ENCODE measurements around the gene EPB41L3.

Gene EPB41L3

DNA sequence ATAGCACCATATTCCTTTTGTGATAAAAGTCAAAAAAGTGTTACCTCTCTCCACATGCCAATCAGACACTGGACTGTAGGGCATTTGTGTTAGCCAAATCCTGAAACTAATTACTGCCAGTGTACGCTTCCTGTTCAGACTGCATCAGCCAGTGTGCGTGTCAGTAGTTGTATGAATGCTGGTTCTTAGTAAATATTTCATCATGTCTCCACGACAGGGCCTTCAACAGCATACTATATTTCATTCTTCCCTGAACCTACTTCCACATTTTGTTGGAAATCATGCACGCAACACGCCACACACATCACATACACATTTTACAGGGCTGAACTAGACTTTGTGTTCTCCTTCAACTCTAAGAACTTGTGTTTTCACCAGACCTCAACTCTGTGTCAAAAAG, 77.5 kb downstream of the EPB41L3 start:
- DNase-seq (ENCODE audit: low spot score in 2 of 2), result no peak
- ATAC-seq (ENCODE audit: low read depth), result no peak
- Mint-ChIP-seq H3K27me3 (peaks cover 14% of the 10 kb centered on the region), H3K27ac (no peak overlapping the region), H3K4me3 (no peak overlapping the region), H3K4me1 (no peaks in the 10 kb centered on the region), H3K9me3 (no peaks in the 10 kb centered on the region), H3K36me3 (no peaks in the 10 kb centered on the region)

- no peak overlapping the region for H3K27ac Mint-ChIP-seq
- H3K27me3 Mint-ChIP-seq, result peaks cover 14% of the 10 kb centered on the region
- no peaks in the 10 kb centered on the region for H3K4me1 Mint-ChIP-seq
- DNase-seq (ENCODE audit: low spot score in 2 of 2), result no peak
- no peaks in the 10 kb centered on the region for H3K36me3 Mint-ChIP-seq
- no peaks in the 10 kb centered on the region for H3K9me3 Mint-ChIP-seq
- no peak for ATAC-seq (ENCODE audit: low read depth)
- H3K4me3 Mint-ChIP-seq, result no peak overlapping the region
Measured at GRCh38 chr18:5464251-5464650, 79.5 kb downstream of the EPB41L3 start.

DNA sequence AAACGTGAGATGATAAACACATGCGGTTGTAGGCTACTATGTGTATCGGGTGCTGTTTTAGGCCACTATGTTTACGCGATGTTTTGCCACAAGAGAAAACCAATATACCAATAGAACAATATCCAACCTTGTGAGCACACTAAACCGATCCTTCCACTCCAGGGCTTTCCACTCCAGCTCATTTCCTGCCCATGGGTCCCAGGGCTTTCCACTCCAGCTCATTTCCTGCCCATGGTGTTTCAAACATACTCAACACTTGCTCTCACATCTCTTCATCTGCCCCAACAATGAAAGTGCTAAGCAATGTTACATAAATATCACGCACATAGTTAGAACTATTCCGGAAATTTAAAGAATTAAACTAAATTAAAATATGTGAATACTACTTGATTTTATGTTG, 80.0 kb downstream of the EPB41L3 start:
- H3K27ac Mint-ChIP-seq, result no peak overlapping the region
- H3K4me1 Mint-ChIP-seq, result no peaks in the 10 kb centered on the region

GRCh38 chr18:5463390-5463789, 80.4 kb downstream of the EPB41L3 start:
- Mint-ChIP-seq H3K36me3 (no peaks in the 10 kb centered on the region), H3K27ac (no peak overlapping the region), H3K27me3 (peaks cover 14% of the 10 kb centered on the region), H3K4me3 (no peak overlapping the region), H3K9me3 (no peaks in the 10 kb centered on the region), H3K4me1 (no peaks in the 10 kb centered on the region)
- no peak for DNase-seq (ENCODE audit: low spot score in 2 of 2)
- no peak for ATAC-seq (ENCODE audit: low read depth)

More for the DNA sequence above, 80.0 kb downstream of the EPB41L3 start:
- ATAC-seq (ENCODE audit: low read depth) (no peak), DNase-seq (ENCODE audit: low spot score in 2 of 2) (no peak)
- Mint-ChIP-seq H3K27me3 (peaks cover 14% of the 10 kb centered on the region), H3K4me3 (no peak overlapping the region), H3K9me3 (no peaks in the 10 kb centered on the region), H3K36me3 (no peaks in the 10 kb centered on the region)

DNA sequence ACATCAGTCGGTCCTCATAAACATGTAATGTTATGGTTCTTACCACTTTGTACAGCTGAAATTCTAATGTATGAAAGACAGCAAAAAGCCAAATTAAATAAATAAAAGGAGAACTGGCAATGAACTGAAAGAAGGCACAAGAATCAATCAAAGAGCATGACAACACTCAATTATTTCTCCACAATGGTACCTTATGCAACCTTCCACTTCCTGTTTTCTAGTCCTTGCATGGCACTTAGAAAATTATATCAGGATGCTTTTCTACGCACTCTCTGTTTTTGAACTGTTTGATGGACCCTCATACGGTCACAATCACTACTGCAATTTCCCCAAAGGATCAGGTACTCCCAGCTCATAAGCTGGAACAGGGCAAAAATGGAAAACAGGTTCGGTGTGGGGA, 81.6 kb downstream of the EPB41L3 start:
- no peaks in the 10 kb centered on the region for H3K36me3 Mint-ChIP-seq
- no peak overlapping the region for H3K4me3 Mint-ChIP-seq
- H3K27me3 Mint-ChIP-seq, result peaks cover 14% of the 10 kb centered on the region
- DNase-seq (ENCODE audit: low spot score in 2 of 2), result no peak
- H3K27ac Mint-ChIP-seq, result no peak overlapping the region
- no peaks in the 10 kb centered on the region for H3K9me3 Mint-ChIP-seq
- ATAC-seq (ENCODE audit: low read depth), result no peak
- H3K4me1 Mint-ChIP-seq, result no peaks in the 10 kb centered on the region

GRCh38 chr18:5461041-5461440, 82.8 kb downstream of the EPB41L3 start:
- Mint-ChIP-seq H3K4me3 (no peak overlapping the region), H3K27ac (no peak overlapping the region), H3K27me3 (peaks cover 12% of the 10 kb centered on the region), H3K36me3 (no peaks in the 10 kb centered on the region), H3K9me3 (no peaks in the 10 kb centered on the region), H3K4me1 (no peaks in the 10 kb centered on the region)
- no peak for ATAC-seq (ENCODE audit: low read depth)
- no peak for DNase-seq (ENCODE audit: low spot score in 2 of 2)

- H3K27ac Mint-ChIP-seq, result no peak overlapping the region
- no peak overlapping the region for H3K4me3 Mint-ChIP-seq
- no peaks in the 10 kb centered on the region for H3K36me3 Mint-ChIP-seq
- peaks cover 3% of the 10 kb centered on the region for H3K4me1 Mint-ChIP-seq
- ATAC-seq (ENCODE audit: low read depth) (no peak), DNase-seq (ENCODE audit: low spot score in 2 of 2) (no peak)
- no peaks in the 10 kb centered on the region for H3K27me3 Mint-ChIP-seq
- no peaks in the 10 kb centered on the region for H3K9me3 Mint-ChIP-seq
Measured at GRCh38 chr18:5457462-5457957, 86.3 kb downstream of the EPB41L3 start.

- Mint-ChIP-seq H3K4me3 (peak overlapping the region; percentile 69), H3K4me1 (peaks cover 3% of the 10 kb centered on the region), H3K27me3 (no peaks in the 10 kb centered on the region), H3K9me3 (no peaks in the 10 kb centered on the region), H3K27ac (no peak overlapping the region), H3K36me3 (no peaks in the 10 kb centered on the region)
- no peak for DNase-seq (ENCODE audit: low spot score in 2 of 2)
- ATAC-seq (ENCODE audit: low read depth), result peak; percentile 56
Measured at GRCh38 chr18:5456577-5457461, 87.0 kb downstream of the EPB41L3 start.

GRCh38 chr18:5455674-5456073, 88.1 kb downstream of the EPB41L3 start:
- Mint-ChIP-seq H3K4me3 (no peak overlapping the region), H3K4me1 (peaks cover 3% of the 10 kb centered on the region), H3K27ac (no peak overlapping the region), H3K9me3 (no peaks in the 10 kb centered on the region), H3K27me3 (no peaks in the 10 kb centered on the region), H3K36me3 (no peaks in the 10 kb centered on the region)
- ATAC-seq (ENCODE audit: low read depth), result peak; percentile 19
- no peak for DNase-seq (ENCODE audit: low spot score in 2 of 2)

DNA sequence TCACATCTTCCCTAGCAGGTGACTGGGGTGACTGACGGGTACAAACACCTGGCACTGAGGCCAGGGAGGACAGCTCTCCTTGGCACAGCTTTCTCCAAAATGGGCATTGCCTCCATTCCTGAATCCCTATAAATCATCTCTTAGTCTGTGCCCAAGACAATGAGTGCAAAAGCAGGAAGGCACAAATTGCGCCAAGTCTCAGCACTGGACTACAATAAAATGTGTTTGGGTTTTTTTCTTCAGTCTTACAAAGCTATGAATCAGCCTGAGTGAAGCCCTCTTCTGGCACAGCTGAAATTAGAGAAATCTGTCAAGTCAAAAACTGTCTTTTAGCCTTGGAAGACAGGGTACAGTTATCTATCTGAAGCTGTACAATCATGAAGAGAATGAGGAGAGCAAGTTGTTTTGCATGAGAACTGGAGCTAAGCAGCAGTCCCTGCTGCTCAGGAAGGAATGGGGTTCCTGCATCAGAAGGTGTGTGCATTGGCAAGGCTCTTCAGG, 90.8 kb downstream of the EPB41L3 start:
- H3K4me1 Mint-ChIP-seq, result peaks cover 7% of the 10 kb centered on the region
- no peak overlapping the region for H3K27ac Mint-ChIP-seq
- H3K27me3 Mint-ChIP-seq, result no peaks in the 10 kb centered on the region
- no peak for ATAC-seq (ENCODE audit: low read depth)
- no peaks in the 10 kb centered on the region for H3K36me3 Mint-ChIP-seq
- no peak for DNase-seq (ENCODE audit: low spot score in 2 of 2)
- H3K9me3 Mint-ChIP-seq, result no peaks in the 10 kb centered on the region
- H3K4me3 Mint-ChIP-seq, result no peak overlapping the region

DNA sequence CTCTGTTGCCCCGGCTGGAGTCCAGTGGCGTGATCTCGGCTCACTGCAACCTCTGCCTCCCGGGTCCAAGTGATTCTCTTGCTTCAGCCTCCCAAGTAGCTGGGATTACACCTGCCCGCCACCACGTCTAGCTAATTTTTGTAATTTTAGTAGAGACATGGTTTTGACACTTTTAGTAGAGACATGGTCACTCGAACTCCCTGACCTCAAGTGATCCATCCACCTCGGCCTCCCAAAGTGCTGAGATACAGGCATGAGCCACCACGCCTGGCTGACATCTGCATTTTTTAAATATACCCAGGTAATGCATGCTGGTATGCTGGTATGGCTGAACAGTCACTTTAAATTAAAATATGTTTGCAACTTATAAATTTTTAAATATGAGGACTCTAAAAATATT, 91.9 kb downstream of the EPB41L3 start:
- no peaks in the 10 kb centered on the region for H3K36me3 Mint-ChIP-seq
- peaks cover 7% of the 10 kb centered on the region for H3K4me1 Mint-ChIP-seq
- no peak overlapping the region for H3K27ac Mint-ChIP-seq
- no peak for ATAC-seq (ENCODE audit: low read depth)
- no peaks in the 10 kb centered on the region for H3K27me3 Mint-ChIP-seq
- no peaks in the 10 kb centered on the region for H3K9me3 Mint-ChIP-seq
- H3K4me3 Mint-ChIP-seq, result no peak overlapping the region
- DNase-seq (ENCODE audit: low spot score in 2 of 2), result no peak

GRCh38 chr18:5451150-5451549, 92.6 kb downstream of the EPB41L3 start:
- no peak for ATAC-seq (ENCODE audit: low read depth)

GRCh38 chr18:5449858-5450509, 93.8 kb downstream of the EPB41L3 start:
- Mint-ChIP-seq H3K9me3 (no peaks in the 10 kb centered on the region), H3K36me3 (no peaks in the 10 kb centered on the region), H3K4me3 (no peak overlapping the region), H3K4me1 (peaks cover 8% of the 10 kb centered on the region), H3K27ac (no peak overlapping the region), H3K27me3 (no peaks in the 10 kb centered on the region)
- DNase-seq (ENCODE audit: low spot score in 2 of 2) (no peak), ATAC-seq (ENCODE audit: low read depth) (peak; percentile 53)

More at GRCh38 chr18:5451150-5451549, 92.6 kb downstream of the EPB41L3 start:
- DNase-seq (ENCODE audit: low spot score in 2 of 2), result no peak
- Mint-ChIP-seq H3K4me3 (no peak overlapping the region), H3K9me3 (no peaks in the 10 kb centered on the region), H3K27me3 (no peaks in the 10 kb centered on the region), H3K4me1 (peaks cover 7% of the 10 kb centered on the region), H3K27ac (no peak overlapping the region), H3K36me3 (no peaks in the 10 kb centered on the region)

- Mint-ChIP-seq H3K36me3 (no peaks in the 10 kb centered on the region), H3K9me3 (no peaks in the 10 kb centered on the region), H3K27ac (no peak overlapping the region), H3K4me3 (no peak overlapping the region), H3K4me1 (peaks cover 10% of the 10 kb centered on the region), H3K27me3 (no peaks in the 10 kb centered on the region)
- DNase-seq (ENCODE audit: low spot score in 2 of 2), result no peak
- no peak for ATAC-seq (ENCODE audit: low read depth)
Measured at GRCh38 chr18:5447442-5447841, 96.4 kb downstream of the EPB41L3 start.
